HG03575 (cell line): Measurements from ENCODE around the gene DDRGK1.

Source experiments
- ATAC-seq: cut with Tn5 transposase; IDR thresholded peaks from one replicate; pipeline ENCODE4 v1.9.1; 2021; ENCODE audit not compliant: unreplicated experiment, insufficient number of reproducible peaks, low FRiP score; ENCODE audit errors: extremely low read depth

The DDRGK1 gene

GRCh38 chr20:3172126-3172932 is 32.2 kb downstream of the DDRGK1 start:
- ATAC-seq: no peak

- no peak for ATAC-seq
These were observed 32.9 kb downstream of the DDRGK1 start for GRCh38 chr20:3171391-3172125.

GRCh38 chr20:3168829-3169590 is 35.5 kb downstream of the DDRGK1 start:
- ATAC-seq: no peak

- no peak for ATAC-seq
These were observed 36.2 kb downstream of the DDRGK1 start for GRCh38 chr20:3168079-3168828.

- no peak for ATAC-seq
These were observed 36.8 kb downstream of the DDRGK1 start for GRCh38 chr20:3167738-3168078.

GRCh38 chr20:3166913-3167342 is 37.6 kb downstream of the DDRGK1 start:
- ATAC-seq: no peak

GRCh38 chr20:3166338-3166912 is 38.1 kb downstream of the DDRGK1 start:
- no peak for ATAC-seq

GRCh38 chr20:3165473-3166337 is 38.8 kb downstream of the DDRGK1 start:
- ATAC-seq: no peak

GRCh38 chr20:3164763-3165410 is 39.6 kb downstream of the DDRGK1 start:
- no peak for ATAC-seq

- ATAC-seq: no peak
These were observed 40.3 kb downstream of the DDRGK1 start for GRCh38 chr20:3164043-3164762.

GRCh38 chr20:3163099-3164042 is 41.1 kb downstream of the DDRGK1 start:
- no peak for ATAC-seq

GRCh38 chr20:3162080-3162611 is 42.3 kb downstream of the DDRGK1 start:
- no peak for ATAC-seq

GRCh38 chr20:3161316-3162079 is 43.0 kb downstream of the DDRGK1 start:
- ATAC-seq: no peak

- ATAC-seq: no peak
These were observed 44.1 kb downstream of the DDRGK1 start for GRCh38 chr20:3160418-3160817.

GRCh38 chr20:3158968-3159431 is 45.5 kb downstream of the DDRGK1 start:
- ATAC-seq: no peak
